ENCODE results near the gene OSBPL9. TPM values are rescaled to one million over a fixed set of nuclear protein-coding genes. Genes with fewer than 3 reads are reported as not detected.

Gene OSBPL9
- total and polyA plus RNA-seq, 2 experiments from 2014 or later = 82.7 to 102 TPM

- H3K9me3 Mint-ChIP-seq = no peaks in the 10 kb centered on the region
- H3K4me3 Mint-ChIP-seq = no peak overlapping the region
These were observed 72.2 kb downstream of the OSBPL9 start for GRCh38 chr1:51689075-51689440.

More at GRCh38 chr1:51689075-51689440, 72.2 kb downstream of the OSBPL9 start:
- Mint-ChIP-seq H3K27ac (no peak overlapping the region), H3K36me3 (ENCODE audit: low read depth) (no peaks in the 10 kb centered on the region), H3K4me1 (peaks cover 11% of the 10 kb centered on the region), H3K27me3 (ENCODE audit: insufficient read depth, low read depth, poor library complexity) (no peaks in the 10 kb centered on the region)
- H3K4me2 ChIP-seq = no peak overlapping the region
- no peaks in the 10 kb centered on the region for H3K36me3 ChIP-seq (ENCODE audit: insufficient read depth)
- no peak for TF ChIP-seq JUNB (IDR thresholded peaks at IDR 0.05; ENCODE audit: unreplicated experiment)
- TF ChIP-seq EZH2phosphoT487 (IDR thresholded peaks at IDR 0.05; ENCODE audit: unreplicated experiment) = no peak
- TF ChIP-seq REST (IDR thresholded peaks at IDR 0.05; ENCODE audit: unreplicated experiment) = no peak
- no peak for TF ChIP-seq ETS1 (IDR thresholded peaks at IDR 0.05)
- TF ChIP-seq CTCF (conservative IDR thresholded peaks at IDR 0.05; ENCODE audit: low read depth in 2 of 2) = no peak
- TF ChIP-seq ZNF462 (CRISPR knock-in tag; IDR thresholded peaks at IDR 0.05) = no peak
- no peak for TF ChIP-seq POLR2AphosphoS5 (IDR thresholded peaks at IDR 0.05; ENCODE audit: low read depth)
- TF ChIP-seq CREB1 (CRISPR knock-in tag; IDR thresholded peaks at IDR 0.05; ENCODE audit: low read depth) = no peak
- TF ChIP-seq NANOG (IDR thresholded peaks at IDR 0.05; ENCODE audit: borderline replicate concordance) = no peak
- no peak for TF ChIP-seq ZNF331 (CRISPR knock-in tag; IDR thresholded peaks at IDR 0.05; ENCODE audit: low read depth)
- TF ChIP-seq EZH2 (IDR thresholded peaks at IDR 0.05; ENCODE audit: low read depth, unreplicated experiment) = no peak
- TF ChIP-seq STAT1 (IDR thresholded peaks at IDR 0.05; ENCODE audit: unreplicated experiment) = no peak
- TF ChIP-seq ZNF114 (CRISPR knock-in tag; IDR thresholded peaks at IDR 0.05) = no peak
- no peak overlapping the region for H3K27ac ChIP-seq (ENCODE audit: low read depth)
- H3K4me3 ChIP-seq = no peak overlapping the region
- no peaks in the 10 kb centered on the region for H3K27me3 ChIP-seq (ENCODE audit: insufficient read depth)
- H4K20me1 ChIP-seq (replicated peaks; ENCODE audit: insufficient read depth) = no peaks in the 10 kb centered on the region
- H3K4me1 ChIP-seq (ENCODE audit: insufficient read depth) = peaks cover 9% of the 10 kb centered on the region; the same call in 1 of the 2 replicates
- no peaks in the 10 kb centered on the region for H3K79me2 ChIP-seq (replicated peaks; ENCODE audit: insufficient read depth)
- H2AFZ ChIP-seq = no peak overlapping the region
- no peaks in the 10 kb centered on the region for H3K9me2 ChIP-seq (ENCODE audit: insufficient read depth)
- no peak for DNase-seq (ENCODE audit: low spot score)
- H3F3A ChIP-seq (replicated peaks; ENCODE audit: low read depth) = no peaks in the 10 kb centered on the region
- ATAC-seq = no peak
